Skin of body (tissue), 2 donors: Measurements from ENCODE around the gene DCAF10. TPM values are rescaled to one million over a fixed set of nuclear protein-coding genes. Genes with fewer than 3 reads are reported as not detected.
"Not testable (repeated sequence)": the region's sequence is repeated elsewhere in the genome, so short reads cannot be mapped to it uniquely, and the experiment has no call there.

Experiments
- DNase-seq: peaks from one replicate; lab custom pipeline; 2025; lab: John Stamatoyannopoulos, UW
- total RNA-seq: library from RNA; depleted of rRNA; stranded (reverse); fragments of >200 nt; gene quantifications from one replicate; pipeline ENCODE4 v1.2.3, GENCODE V29; 2014

Gene DCAF10
- total RNA-seq, 1 donor from 2014 or later: 20.3 TPM

DNA sequence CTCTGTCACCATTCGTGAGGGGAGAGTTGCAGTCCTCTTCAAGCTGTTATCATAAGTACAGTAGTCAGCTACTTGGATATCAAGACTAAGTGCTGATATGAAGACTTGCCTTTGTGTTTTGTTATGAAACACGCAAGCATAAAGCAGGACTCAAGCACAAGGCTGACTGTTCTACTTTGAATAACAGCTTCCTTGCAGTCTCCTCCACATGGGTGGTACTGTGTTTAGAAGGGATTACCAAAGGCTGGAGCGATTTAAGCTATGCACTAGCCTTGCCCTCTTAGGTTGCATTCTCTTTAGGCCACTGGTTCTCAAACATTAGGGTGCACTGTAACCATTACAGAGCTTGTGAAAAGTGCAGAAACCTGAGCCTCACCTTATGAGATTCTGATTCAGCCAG lies 61.9 kb downstream of the DCAF10 start:
- DNase-seq: no peak

DNA sequence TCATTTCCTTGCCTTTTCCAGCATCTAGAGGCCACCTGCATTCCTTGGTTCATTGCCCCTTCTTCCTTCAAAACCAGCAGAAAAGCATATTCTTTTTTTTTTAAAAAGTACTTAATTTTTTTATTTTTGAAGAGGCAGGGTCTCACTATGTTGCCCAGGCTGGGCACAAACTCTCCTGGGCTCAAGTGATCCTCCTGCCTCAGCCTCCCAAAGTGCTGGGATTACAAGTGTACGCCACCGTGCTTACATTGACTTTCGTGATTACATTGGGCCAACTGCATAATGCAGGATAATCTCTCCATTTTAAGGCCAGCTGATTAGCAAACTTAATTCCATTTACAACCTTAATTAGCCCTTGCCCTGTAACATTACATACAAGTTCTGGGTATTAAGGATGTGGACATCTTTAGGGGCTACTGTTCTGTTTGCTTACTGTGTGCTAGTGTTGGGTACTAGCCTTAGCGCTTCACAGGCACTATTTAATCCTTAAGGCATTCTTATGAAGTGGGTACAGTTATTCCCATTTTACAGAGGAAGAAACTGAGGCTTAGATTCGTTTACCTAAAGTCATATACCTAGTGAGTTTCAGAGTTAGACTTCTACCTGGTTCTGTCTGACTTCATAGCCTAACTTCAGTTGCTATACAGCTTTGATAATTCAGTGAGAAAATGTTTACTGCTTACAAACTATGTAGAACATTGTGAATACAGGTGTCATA lies 69.6 kb downstream of the DCAF10 start:
- no peak for DNase-seq

DNA sequence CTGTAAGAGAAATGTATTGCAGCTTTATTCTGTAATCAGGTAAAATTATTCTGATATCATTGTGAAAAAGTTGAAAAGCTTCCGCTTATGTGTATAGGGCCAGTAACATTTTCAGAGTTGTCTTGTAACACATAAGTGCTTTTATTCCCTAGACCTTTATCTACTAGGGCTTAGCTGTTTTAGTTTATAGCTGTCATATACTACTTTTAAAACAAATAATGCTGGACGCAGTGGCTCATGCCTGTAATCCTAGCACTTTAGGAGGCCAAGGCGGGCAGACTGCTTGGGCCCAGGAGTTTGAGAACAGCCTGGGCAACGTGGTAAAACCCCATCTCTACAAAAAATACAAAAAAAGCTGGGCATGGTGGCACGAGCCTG lies 70.2 kb downstream of the DCAF10 start:
- DNase-seq: no peak

DNA sequence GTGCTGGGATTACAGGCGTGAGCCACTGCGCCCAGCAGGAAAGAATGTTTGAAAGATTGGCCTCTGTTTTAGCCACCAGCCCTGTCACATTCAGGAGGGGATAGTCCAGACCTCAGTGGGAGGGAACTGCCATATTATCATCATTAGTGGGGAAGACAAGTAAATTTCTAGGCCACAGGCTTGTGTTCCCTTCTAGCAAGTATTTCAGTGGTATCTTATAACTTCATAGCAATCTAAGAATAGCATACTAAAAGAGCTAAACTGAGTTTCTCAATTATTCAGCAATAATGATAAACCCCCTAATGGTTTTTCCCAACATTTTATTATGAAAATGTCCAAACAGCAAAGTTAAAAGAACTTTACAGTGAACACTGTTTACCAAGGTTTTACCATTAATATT lies 73.4 kb downstream of the DCAF10 start:
- no peak for DNase-seq

DNA sequence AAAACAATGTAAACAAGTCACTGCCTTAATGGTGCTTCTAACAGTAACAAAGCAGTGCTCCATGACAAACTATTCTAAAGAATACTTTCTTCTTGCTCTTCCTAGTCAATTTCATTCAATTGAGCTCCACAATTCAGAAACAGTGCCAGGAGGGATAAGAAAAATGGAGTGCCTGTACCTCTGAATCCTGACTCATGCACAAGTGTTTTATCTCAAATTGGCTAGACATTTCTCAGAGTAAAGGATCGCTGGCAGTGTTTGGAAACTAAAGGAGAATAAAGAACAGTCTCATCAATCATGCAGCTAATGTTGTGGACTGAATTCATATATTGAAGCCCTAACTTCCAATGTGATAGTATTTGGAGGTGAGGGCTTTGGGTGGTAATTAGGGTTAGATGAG lies 75.8 kb downstream of the DCAF10 start:
- DNase-seq: no peak

DNA sequence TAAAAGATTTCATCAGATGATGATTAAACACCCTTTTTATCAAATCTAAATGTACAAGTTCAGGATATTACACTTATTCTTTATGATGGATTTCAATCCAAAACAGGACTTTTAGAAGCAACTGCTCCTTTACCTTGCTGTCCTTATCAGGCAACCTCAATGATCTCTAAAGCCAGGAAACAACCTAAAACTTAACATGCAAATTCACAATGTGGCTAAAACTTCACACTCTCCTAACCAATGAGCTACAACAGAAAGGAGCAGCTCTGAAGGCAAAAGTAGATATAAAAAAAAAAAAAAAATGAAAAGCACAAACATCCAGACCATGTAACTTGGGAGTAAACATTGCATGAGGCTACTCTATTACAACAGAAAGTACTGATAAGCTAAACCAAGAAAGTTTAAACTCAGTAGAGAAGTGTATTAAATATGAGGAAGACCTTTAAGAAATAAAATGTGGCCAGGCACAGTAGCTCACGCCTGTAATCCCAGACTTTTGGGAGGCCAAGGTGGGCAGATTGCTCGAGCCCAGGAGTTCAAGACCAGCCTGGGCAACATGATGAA lies 80.4 kb downstream of the DCAF10 start:
- DNase-seq: no peak

DNA sequence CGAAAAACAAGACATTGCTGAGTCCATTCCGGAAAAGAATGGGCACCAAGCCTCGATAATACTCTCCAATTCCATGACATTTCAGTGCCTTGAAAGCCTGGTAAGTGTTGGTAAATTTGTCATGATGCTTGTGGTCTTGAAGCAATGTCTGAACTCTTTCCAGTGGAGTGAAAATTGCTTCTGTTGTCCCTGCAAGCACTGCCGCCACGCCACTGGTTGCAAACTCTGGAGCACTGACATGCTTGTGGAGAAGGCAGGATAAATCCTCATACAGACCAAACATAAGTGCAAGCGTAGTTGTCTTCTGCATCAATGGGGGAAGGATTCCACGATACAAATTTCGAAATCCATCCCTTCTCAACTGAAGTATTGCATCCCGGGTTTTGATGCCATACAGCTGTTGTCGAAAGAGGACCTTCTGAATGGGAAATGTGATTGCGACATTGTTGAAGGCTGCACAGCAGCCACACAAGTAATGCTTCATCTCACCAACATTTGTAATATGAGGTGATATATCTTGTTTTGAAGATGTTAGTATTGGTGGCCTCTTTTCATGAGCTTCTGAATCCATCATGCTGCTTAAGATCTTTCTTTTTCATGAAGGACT lies 87.5 kb downstream of the DCAF10 start:
- DNase-seq: not testable (repeated sequence)

DNA sequence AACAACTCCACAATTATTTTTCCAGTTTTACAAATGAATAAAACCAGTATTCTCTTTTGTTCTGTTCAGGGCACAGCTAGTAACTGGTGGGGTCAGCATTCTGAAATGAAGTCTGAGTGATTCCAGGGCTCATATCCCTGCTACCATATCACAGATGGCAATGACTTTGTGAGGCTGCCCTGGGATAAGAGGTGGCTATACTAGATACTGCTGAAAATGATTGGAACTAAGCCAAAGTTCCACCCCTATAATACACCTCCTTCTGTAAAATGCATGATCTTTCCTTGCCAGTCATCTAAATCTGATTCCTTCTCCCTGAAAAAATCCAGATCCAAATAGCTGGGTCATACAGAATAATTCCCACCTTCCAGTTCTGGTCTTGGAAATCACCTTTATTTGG lies 88.9 kb downstream of the DCAF10 start:
- DNase-seq: no peak

DNA sequence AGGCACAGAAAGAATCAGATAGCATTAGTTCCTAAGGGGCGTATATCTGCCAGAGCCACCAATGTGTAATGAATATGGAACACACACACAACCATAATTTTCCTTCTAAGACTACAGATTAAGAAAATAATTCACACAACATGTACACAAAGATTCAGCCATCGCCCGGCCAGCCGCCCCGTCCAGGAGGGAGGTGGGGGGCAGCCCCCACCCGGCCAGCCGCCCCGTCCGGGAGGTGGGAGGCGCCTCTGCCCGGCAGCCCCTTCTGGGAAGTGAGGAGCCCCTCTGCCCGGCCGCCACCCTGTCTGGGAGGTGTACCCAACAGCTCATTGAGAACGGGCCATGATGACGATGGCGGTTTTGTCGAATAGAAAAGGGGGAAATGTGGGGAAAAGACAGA lies 90.4 kb downstream of the DCAF10 start:
- not testable (repeated sequence) for DNase-seq

DNA sequence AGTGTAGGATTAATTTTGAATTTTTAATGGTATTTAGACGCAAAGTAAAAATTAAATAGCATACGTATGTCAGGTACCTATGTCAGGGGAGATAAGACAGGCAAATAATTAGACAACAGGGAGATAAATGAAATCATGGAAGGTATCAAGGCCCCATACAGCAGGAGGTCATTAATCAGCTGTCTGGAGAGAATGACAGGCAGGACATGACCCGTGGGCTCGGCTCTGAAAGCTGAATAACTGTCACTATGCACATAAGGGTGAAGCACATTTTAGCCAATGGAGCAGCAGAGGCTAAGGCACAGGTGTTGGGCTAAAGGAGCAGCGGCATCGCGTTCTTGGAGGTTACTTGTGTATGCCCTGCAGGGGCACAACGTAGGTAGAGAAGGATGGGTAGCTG lies 91.5 kb downstream of the DCAF10 start:
- DNase-seq: no peak

DNA sequence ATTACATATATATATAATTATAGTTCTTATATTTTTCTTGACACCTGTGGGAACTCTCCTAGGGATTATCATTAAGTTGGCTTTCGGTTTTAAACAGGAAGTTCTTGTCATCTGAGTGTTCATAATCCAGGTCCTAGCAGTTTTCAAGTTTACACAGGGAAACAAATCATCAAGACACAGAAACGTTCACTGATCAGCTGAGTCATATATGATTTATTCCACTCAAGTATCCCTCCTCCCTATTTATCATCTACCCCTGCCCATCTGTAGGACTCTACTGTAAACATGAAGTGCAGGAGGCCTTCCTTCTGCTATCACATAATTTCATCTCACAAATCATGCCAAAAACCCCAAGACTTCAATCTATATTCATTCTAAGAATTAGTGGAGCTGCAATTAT lies 97.1 kb downstream of the DCAF10 start:
- no peak for DNase-seq

DNA sequence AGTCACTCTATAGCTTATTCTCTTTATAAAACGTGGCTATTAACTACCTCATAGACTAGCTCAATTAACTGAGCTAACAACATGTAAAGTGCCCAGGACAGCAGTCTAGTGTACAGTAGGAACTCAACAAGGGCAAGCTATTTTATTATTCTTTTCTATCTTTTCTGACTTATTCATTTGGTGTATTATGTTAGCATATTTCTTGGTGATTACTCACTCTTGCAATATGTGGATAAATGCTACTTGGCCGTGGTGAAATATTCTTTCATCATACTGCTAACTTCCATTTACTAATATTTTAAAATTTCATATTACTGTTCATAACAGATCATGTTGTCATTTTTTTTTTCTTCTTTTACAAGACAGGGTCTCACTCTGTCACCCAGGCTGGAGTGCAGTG lies 98.4 kb downstream of the DCAF10 start:
- no peak for DNase-seq

DNA sequence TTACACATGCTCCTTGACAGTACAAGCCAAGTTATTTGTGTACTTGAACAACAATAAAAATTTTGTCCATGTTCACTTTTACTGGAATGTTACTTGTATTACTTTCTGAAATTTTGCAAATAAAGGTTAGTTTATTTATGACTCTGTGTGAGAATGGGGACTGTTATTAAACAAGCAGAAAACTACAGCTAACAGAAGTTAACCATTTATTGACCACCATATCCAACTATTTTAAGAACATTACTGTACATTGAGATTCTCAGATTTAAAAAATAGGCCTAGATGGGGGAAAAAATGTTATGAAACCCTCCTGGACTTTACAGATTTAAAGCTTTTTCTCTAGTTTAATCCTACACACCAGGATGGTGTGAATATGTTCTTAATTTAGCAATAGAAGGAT lies 101.5 kb downstream of the DCAF10 start:
- DNase-seq: no peak

DNA sequence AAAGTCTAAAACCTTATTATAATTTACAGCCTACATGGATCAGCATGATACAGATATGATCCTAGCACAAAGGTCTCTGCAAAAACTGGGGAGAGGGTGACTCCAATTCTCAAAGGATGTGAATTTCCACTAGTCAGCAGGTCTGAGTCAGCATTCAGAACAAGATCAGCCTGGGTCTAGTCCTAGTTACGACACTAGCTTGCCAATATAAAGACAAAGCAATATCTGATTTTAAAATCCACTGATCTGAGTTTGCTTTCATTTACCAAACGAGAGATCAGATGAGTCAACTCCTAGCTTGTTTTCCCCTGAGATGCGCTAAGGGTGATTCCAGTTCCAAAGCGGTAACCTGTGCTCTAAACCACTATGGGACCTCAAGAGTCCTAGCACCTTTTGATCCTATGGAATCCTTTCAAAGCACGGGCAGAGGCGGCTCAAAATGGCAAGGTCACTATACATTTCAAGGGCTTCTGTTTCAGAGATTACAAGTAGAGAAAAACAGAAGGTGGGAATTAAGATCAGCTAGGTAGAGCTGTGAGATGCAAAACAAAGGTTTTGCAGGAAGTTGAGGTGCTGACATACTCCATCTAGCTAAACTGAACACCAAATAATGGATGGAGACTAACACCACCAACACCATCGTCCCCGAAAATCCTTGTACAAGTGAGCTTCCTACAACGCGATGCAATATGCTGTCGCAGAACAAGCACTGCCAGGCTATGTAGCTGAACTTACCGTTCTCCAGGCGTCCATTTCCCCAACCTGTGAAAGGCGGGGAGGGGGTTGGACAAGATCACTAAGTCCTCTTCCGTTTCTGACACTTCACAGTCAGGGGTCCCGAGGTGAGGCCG lies 102.4 kb downstream of the DCAF10 start:
- no peak for DNase-seq

DNA sequence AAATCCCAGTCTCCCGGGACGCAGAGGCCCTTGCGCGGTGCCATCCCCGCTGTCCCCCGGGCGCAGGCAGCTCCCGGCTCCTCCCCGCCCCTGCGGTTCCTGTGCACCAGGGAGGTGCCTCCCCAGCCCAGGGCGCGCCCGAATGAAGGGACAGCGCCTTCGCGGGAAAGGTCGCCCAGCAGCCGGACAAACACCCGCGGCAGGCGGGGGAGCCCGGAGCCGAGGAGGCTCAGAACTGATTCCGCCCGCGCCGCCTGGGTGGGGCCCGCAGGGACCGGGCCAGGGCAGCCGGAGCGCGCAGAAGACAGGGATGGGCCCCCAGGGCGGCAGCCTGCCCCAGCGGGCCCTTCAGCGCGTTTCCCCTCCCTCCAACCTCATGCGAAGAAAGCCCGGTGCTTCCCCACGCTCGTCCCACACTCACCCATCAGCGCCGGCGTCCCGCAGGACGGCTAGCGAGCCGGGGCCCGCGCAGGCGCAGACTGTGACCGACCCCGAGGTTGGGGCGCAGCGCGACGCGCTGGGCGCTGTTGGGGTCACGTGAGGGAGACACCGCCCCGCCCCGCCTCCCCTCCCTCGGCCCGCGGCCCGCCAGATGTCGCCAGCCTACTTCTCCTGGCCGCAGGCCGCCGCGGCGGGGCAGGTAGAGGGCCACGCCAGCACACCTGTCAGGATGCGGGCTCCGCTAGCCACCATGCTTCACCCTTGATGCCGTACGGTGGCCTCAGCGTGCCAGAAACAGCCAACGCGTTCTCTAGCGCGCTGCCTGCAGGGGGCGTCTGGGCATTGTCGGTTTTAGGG lies 103.2 kb downstream of the DCAF10 start, which contains the start of gene SLC25A51:
Gene SLC25A51 (minus strand): TSS at position 481 of the 798 bp plus-strand sequence. CDS start 15,577 bp downstream, outside the sequence.
- DNase-seq: peak; percentile 89

DNA sequence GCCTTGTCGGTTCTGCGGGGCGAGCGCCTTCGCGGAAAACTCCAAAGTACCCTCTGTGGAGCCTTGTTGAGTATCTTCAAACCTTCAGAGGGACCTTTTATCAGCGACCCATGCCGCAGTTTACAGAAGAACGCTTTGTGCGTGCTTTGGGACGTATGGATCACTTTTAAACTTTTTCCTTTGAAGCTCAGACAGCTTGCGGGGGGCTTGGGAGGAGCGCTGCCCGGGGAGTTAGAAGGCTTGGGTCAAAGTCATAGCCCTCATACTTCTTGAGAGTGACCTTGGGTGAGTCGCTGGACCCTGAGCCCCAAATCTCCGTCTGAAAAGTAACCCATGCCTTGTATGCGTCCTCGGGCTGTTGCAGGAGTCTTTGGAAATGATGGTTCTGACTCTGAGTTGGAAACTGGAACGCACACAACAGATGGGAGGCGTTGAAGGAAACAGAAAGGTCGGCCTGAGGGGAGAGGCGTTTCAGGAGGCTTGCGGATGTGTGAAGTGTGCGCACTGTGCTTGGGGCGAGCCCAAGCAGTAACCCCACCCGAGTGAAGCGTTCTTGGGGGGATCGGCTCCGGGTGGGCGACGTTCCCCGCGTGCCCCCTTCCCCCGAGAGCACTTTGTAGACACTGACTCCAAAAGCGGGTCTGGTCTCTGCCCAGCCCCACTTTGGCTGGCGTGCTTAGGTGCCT lies 104.0 kb downstream of the DCAF10 start:
- peak; percentile 70 for DNase-seq

DNA sequence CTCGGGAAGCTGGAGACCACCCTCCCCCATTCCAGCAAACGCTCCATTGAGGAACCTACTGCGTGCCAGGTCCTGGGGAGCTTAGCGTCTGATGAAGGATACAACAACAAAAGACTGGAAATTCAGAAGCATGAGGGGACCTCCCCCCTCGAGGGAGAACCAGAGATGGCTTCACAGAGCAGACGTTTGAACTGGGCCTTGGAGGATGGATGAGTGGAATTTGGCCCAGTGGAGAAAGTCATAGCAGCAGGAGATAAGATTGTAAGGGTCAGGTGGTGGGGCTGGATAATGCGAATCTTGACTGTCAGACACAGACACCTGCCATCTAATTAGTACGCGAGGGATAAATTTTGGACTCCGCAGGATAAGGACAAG lies 104.5 kb downstream of the DCAF10 start:
- DNase-seq: no peak

DNA sequence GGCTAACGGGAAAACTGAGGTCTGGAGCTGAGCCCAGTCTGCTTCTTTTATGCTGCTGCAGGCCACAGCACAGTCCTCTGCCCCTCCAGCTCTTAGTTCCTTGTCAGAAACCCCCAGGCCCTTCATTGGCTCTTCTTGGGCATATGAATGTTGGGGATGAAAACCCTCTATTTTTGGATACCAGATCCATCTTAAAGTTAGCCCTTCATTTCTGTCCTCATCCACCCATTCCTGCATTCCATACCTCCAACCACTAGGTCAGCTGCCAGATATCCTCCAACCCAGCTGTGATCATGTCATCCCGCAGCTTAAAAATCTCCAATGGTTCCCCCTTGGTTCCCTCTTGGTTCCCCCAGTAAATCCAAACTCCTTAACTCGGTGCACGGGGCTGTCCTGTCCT lies 105.2 kb downstream of the DCAF10 start:
- DNase-seq: no peak

DNA sequence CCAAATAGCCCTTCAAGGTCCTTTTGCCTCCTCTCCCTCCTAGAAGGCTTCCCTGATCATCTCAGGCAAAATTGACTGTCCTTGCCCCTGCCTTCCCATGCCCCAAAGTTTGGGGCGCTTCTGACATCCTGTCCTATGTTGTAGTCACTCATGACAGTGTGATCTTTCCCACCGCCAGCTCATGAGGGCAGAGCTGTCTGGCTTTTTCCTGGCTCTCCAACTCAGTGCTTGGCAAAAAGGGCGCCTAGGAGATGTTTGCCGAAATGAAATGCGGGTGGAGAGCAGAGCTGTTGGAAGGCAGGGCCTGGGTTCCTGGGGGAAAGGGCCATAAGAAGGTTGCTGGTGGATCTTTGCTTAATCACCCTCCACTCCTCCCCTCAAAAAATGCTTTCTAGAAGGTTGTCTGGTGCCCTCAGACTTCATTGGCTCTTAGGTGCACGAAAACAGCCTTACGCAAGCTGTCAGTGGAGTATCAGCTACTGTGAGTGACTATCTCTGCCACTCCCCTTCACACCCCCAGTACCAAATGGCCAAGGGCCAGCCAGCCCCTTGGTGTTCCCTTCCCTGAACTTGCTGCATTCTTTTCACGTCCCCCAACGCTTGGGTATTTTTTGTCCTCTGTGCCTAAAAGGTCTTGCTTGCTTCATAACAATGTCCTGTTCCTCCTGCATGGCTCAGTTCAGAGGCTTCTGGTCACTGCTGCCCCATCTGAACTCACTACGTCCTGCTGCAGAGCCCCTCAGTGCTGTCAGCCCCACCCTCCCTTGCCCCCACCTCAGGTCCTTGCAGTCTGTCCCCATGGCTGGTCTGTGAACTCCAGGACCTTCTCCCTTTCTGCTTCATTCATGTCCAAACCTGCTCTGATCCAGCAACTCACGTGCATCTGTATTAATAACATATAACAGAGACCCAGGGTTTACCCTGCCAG lies 106.0 kb downstream of the DCAF10 start:
- no peak for DNase-seq

DNA sequence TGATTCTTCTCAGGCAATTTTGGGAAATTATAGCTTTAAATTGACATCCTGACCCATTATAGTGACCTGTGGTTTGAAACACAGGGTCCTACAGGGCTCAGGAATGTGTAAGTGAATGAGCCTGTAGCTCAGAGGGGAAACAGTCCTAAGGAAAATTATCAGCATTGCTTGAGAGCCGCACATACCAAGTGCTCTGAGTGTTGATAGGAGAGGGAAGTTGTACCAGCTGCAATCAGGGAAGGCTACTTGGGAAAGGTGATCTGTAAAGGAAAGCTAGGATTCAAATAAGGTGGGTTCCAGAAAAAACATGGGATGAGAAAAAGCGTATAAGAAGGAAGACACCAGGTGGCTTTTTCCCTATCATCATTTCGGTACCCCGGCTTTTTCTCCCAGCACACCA lies 107.7 kb downstream of the DCAF10 start:
- DNase-seq: no peak
